SU-DHL-6 (cell line): ENCODE results near the gene ABCC3.

Source experiments
- H2AFZ ChIP-seq: fragments of 200-600 bp; sonication (generic); 2 replicates; pipeline ENCODE4 v1.6.1; 2014; ENCODE audit warnings: low read depth, mild to moderate bottlenecking, moderate library complexity, mixed read lengths, antibody characterized with exemption, low read length; ENCODE audit not compliant: severe bottlenecking
- H3F3A ChIP-seq: fragments of 200-600 bp; shearing (Covaris generic); 2 replicates; pipeline ENCODE4 v1.6.0; 2016; ENCODE audit warnings: antibody characterized with exemption, mild to moderate bottlenecking; ENCODE audit not compliant: insufficient read depth
- H3K27ac ChIP-seq: fragments of 200-600 bp; sonication (generic); 2 replicates; pipeline ENCODE4 v1.5.1; 2016; ENCODE audit warnings: low read depth, mild to moderate bottlenecking, low read length, moderate library complexity, mixed read lengths
- H3K27me3 ChIP-seq: fragments of 200-600 bp; sonication (generic), shearing (Covaris generic); 2 replicates; pipeline ENCODE4 v1.6.0; 2014; ENCODE audit warnings: mild to moderate bottlenecking, low read length
- H3K36me3 ChIP-seq: fragments of 200-600 bp; sonication (generic); 2 replicates; pipeline ENCODE4 v1.6.1; 2014; ENCODE audit warnings: mild to moderate bottlenecking, low read length, mixed read lengths
- H3K4me2 ChIP-seq: fragments of 300-600, 200-600 bp; shearing (Covaris generic), sonication (generic); 2 replicates; pipeline ENCODE4 v1.6.0; 2014; ENCODE audit warnings: low read length, low read depth, mild to moderate bottlenecking; ENCODE audit not compliant: poor library complexity, severe bottlenecking
- H3K4me3 ChIP-seq: fragments of 200-600 bp; sonication (generic); 2 replicates; pipeline ENCODE4 v1.5.1; 2014; ENCODE audit warnings: antibody characterized with exemption, low read length, mild to moderate bottlenecking, mixed read lengths; ENCODE audit not compliant: insufficient read depth, poor library complexity, severe bottlenecking
- H3K79me2 ChIP-seq: fragments of 200-600 bp; sonication (generic); 2 replicates; pipeline ENCODE4 v1.6.1; 2014; ENCODE audit warnings: mild to moderate bottlenecking, low read length, moderate library complexity; ENCODE audit not compliant: insufficient read depth
- H3K9ac ChIP-seq: fragments of 200-600 bp; sonication (generic); 2 replicates; pipeline ENCODE4 v1.7.0; 2014; ENCODE audit warnings: mild to moderate bottlenecking, low read length
- H3K9me2 ChIP-seq: fragments of 200-600 bp; sonication (generic); replicated peaks from 2 replicates; pipeline ENCODE4 v1.6.1; 2014; ENCODE audit warnings: low read length; ENCODE audit not compliant: insufficient read depth
- H3K9me3 ChIP-seq: fragments of 200-600 bp; sonication (generic); 2 replicates; pipeline ENCODE4 v1.6.1; 2014; ENCODE audit warnings: low read length, mixed read lengths; ENCODE audit not compliant: insufficient read depth
- H4K20me1 ChIP-seq: fragments of 200-600 bp; sonication (generic); 2 replicates; pipeline ENCODE4 v1.6.1; 2014; ENCODE audit warnings: low read depth, mild to moderate bottlenecking, antibody characterized with exemption, low read length, moderate library complexity, mixed read lengths
- CTCF ChIP-seq: fragments of 200-600 bp; sonication (generic); IDR thresholded peaks from one replicate; pipeline ENCODE4 v1.5.1; 2017; ENCODE audit warnings: antibody characterized with exemption, mild to moderate bottlenecking, low read length, moderate library complexity; ENCODE audit not compliant: insufficient read depth, poor library complexity, severe bottlenecking
- EZH2phosphoT487 ChIP-seq: fragments of 200-600 bp; sonication (generic), shearing (Covaris generic); conservative IDR thresholded peaks from 2 replicates; pipeline ENCODE4 v1.6.1; 2018; ENCODE audit warnings: mild to moderate bottlenecking, antibody characterized with exemption, low read length, moderate library complexity, mixed read lengths

ABCC3 gene

GRCh38 chr17:50696365-50696879, 61.7 kb downstream of the ABCC3 start:
- no peak overlapping the region for H3K4me2 ChIP-seq
- H3K27me3 ChIP-seq, result no peaks in the 10 kb centered on the region
- H3K9ac ChIP-seq, result no peak overlapping the region
- no peak overlapping the region for H2AFZ ChIP-seq
- H3K27ac ChIP-seq, result no peak overlapping the region
- H3K36me3 ChIP-seq, result peaks cover 12% of the 10 kb centered on the region; the same call in 1 of the 2 replicates
- H3F3A ChIP-seq, result no peaks in the 10 kb centered on the region
- H4K20me1 ChIP-seq, result peaks cover 3% of the 10 kb centered on the region; the same call in 1 of the 2 replicates
- H3K79me2 ChIP-seq, result peaks cover 6% of the 10 kb centered on the region; the same call in 1 of the 2 replicates
- no peaks in the 10 kb centered on the region for H3K9me3 ChIP-seq
- TF ChIP-seq EZH2phosphoT487, result no peak
- TF ChIP-seq CTCF, result no peak
- no peaks in the 10 kb centered on the region for H3K9me2 ChIP-seq
- H3K4me3 ChIP-seq, result no peak overlapping the region

GRCh38 chr17:50697062-50697461, 62.4 kb downstream of the ABCC3 start:
- Histone ChIP-seq H3F3A (no peaks in the 10 kb centered on the region), H3K79me2 (peaks cover 11% of the 10 kb centered on the region), H2AFZ (no peak overlapping the region), H4K20me1 (peaks cover 4% of the 10 kb centered on the region; the same call in 1 of the 2 replicates), H3K9me2 (no peaks in the 10 kb centered on the region), H3K36me3 (peaks cover 12% of the 10 kb centered on the region; the same call in 1 of the 2 replicates), H3K4me2 (no peak overlapping the region), H3K27ac (no peak overlapping the region), H3K27me3 (no peaks in the 10 kb centered on the region), H3K9ac (no peak overlapping the region), H3K4me3 (no peak overlapping the region), H3K9me3 (no peaks in the 10 kb centered on the region)
- TF ChIP-seq EZH2phosphoT487 (no peak), CTCF (no peak)

- Histone ChIP-seq H2AFZ (no peak overlapping the region), H3K9me2 (no peaks in the 10 kb centered on the region), H3K36me3 (peaks cover 12% of the 10 kb centered on the region; the same call in 1 of the 2 replicates), H3K79me2 (peaks cover 18% of the 10 kb centered on the region), H3K27ac (no peak overlapping the region), H3F3A (no peaks in the 10 kb centered on the region), H4K20me1 (peaks cover 4% of the 10 kb centered on the region; the same call in 1 of the 2 replicates), H3K9ac (no peak overlapping the region), H3K4me2 (no peak overlapping the region), H3K9me3 (no peaks in the 10 kb centered on the region), H3K4me3 (no peak overlapping the region), H3K27me3 (no peaks in the 10 kb centered on the region)
- TF ChIP-seq EZH2phosphoT487 (no peak), CTCF (no peak)
Observed at GRCh38 chr17:50697663-50698272, 63.1 kb downstream of the ABCC3 start.
